Activated naive CD4-positive, alpha-beta T cell treated with anti-CD3 and anti-CD28 coated beads, Interleukin-2, amount 50 U/mL, for 24 hours (primary cell): ENCODE measurements around the gene SSBP3.

Experiments used
- H3K27ac Mint-ChIP-seq: one replicate; pipeline ENCODE4 v1.8.0; 2021; ENCODE audit warnings: mild to moderate bottlenecking, mixed read lengths
- H3K27me3 Mint-ChIP-seq: one replicate; pipeline ENCODE4 v1.8.0; 2021; ENCODE audit warnings: mixed read lengths
- H3K36me3 Mint-ChIP-seq: one replicate; pipeline ENCODE4 v1.8.0; 2021; ENCODE audit warnings: mixed read lengths
- H3K4me1 Mint-ChIP-seq: one replicate; pipeline ENCODE4 v1.8.0; 2021; ENCODE audit warnings: mixed read lengths
- H3K4me3 Mint-ChIP-seq: one replicate; pipeline ENCODE4 v1.8.0; 2021; ENCODE audit warnings: mild to moderate bottlenecking, mixed read lengths
- H3K9me3 Mint-ChIP-seq: one replicate; pipeline ENCODE4 v1.8.0; 2021; ENCODE audit warnings: mixed read lengths

SSBP3 gene

DNA sequence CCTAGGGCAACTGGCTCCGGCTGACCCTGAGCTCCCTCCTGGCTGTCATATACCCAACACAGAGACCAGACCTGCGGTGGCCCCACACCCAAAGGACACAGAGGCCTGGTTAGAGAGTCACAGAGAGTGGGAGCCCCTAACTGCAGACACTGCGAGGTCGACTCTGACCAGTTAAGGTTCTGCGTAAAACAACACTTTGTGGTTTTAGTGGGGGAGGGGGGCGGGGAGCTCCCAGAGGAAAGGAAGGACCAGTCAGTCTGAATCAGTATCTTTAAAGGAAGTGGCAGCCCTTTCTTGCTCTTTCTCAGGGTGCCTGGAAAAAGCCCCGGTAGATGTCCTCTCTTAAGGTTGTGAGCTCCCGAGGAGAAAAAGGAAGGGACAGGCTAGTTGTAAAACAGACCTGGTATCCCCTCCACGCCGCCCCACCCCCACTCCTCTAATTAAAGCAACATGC, 2.4 kb downstream of the SSBP3 start:
- Mint-ChIP-seq H3K9me3 (no peaks in the 10 kb centered on the region), H3K27me3 (no peaks in the 10 kb centered on the region), H3K36me3 (peaks cover 35% of the 10 kb centered on the region), H3K4me1 (peaks cover 74% of the 10 kb centered on the region), H3K4me3 (peak overlapping the region; percentile 73), H3K27ac (peak overlapping the region; percentile 48)

DNA sequence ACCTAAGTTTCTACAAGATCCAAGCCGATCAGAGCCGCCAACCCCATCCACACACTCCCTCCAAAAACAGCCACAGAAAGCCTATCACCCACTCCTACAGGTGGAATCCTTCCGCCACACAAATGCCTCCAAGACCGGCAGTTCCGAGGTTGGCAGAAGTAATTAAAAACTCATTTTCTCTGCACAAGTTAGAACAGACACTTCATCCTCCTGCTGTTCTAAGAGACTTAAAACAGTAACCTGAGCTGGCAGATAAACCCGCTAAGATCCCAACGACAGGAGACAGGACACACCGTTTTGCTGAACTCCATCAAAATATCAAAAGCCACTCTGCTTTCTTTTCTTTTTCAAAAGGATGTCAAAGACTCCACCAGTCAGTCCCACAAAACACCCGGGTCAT, 2.8 kb downstream of the SSBP3 start:
- peak overlapping the region; percentile 73 for H3K4me3 Mint-ChIP-seq

GRCh38 chr1:54402896-54403295, 3.3 kb downstream of the SSBP3 start:
- no peaks in the 10 kb centered on the region for H3K9me3 Mint-ChIP-seq
- no peaks in the 10 kb centered on the region for H3K27me3 Mint-ChIP-seq

More for the DNA sequence above, 2.8 kb downstream of the SSBP3 start:
- peaks cover 38% of the 10 kb centered on the region for H3K36me3 Mint-ChIP-seq
- H3K4me1 Mint-ChIP-seq, result peaks cover 74% of the 10 kb centered on the region
- no peak overlapping the region for H3K27ac Mint-ChIP-seq
- H3K9me3 Mint-ChIP-seq, result no peaks in the 10 kb centered on the region
- no peaks in the 10 kb centered on the region for H3K27me3 Mint-ChIP-seq

GRCh38 chr1:54401799-54402198, 4.4 kb downstream of the SSBP3 start:
- Mint-ChIP-seq H3K9me3 (no peaks in the 10 kb centered on the region), H3K27me3 (no peaks in the 10 kb centered on the region), H3K4me3 (no peak overlapping the region), H3K27ac (no peak overlapping the region), H3K4me1 (peaks cover 81% of the 10 kb centered on the region), H3K36me3 (peaks cover 41% of the 10 kb centered on the region)

More at GRCh38 chr1:54402896-54403295, 3.3 kb downstream of the SSBP3 start:
- no peak overlapping the region for H3K27ac Mint-ChIP-seq
- peaks cover 74% of the 10 kb centered on the region for H3K4me1 Mint-ChIP-seq
- peak overlapping the region; percentile 6 for H3K4me3 Mint-ChIP-seq
- H3K36me3 Mint-ChIP-seq, result peaks cover 38% of the 10 kb centered on the region

DNA sequence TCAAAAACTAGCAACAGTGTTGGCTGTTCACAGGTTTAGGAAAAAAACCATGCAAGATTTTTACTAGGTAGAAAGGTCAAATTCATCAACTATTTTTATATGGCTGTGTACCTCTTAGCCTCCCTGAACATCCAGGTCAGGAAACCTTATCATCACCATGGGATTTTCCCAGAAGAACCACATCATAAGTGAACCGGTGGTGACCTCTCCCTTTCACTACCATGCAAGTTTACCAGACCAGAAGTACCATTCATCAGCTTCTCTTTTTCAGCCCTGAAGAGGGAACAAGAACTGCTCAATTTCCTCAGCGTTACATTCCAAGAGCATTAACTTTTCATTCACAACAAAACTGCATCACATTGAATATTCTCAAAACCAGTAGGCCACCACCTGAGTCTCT, 5.9 kb downstream of the SSBP3 start:
- Mint-ChIP-seq H3K4me3 (peak overlapping the region; percentile 43), H3K27me3 (no peaks in the 10 kb centered on the region), H3K4me1 (peaks cover 87% of the 10 kb centered on the region), H3K9me3 (no peaks in the 10 kb centered on the region), H3K36me3 (peaks cover 43% of the 10 kb centered on the region), H3K27ac (no peak overlapping the region)

- Mint-ChIP-seq H3K4me1 (peaks cover 88% of the 10 kb centered on the region), H3K4me3 (peak overlapping the region; percentile 13), H3K36me3 (peaks cover 43% of the 10 kb centered on the region), H3K9me3 (no peaks in the 10 kb centered on the region), H3K27ac (peak overlapping the region; percentile 63), H3K27me3 (no peaks in the 10 kb centered on the region)
Observed at GRCh38 chr1:54399765-54400164, 6.4 kb downstream of the SSBP3 start.

GRCh38 chr1:54398963-54399528, 7.1 kb downstream of the SSBP3 start:
- Mint-ChIP-seq H3K27ac (peak overlapping the region; percentile 87), H3K4me1 (peaks cover 81% of the 10 kb centered on the region), H3K27me3 (no peaks in the 10 kb centered on the region), H3K4me3 (peak overlapping the region; percentile 70), H3K36me3 (peaks cover 43% of the 10 kb centered on the region), H3K9me3 (no peaks in the 10 kb centered on the region)

- Mint-ChIP-seq H3K4me1 (peaks cover 74% of the 10 kb centered on the region), H3K36me3 (peaks cover 38% of the 10 kb centered on the region)
Observed at GRCh38 chr1:54397980-54398379, 8.2 kb downstream of the SSBP3 start.

DNA sequence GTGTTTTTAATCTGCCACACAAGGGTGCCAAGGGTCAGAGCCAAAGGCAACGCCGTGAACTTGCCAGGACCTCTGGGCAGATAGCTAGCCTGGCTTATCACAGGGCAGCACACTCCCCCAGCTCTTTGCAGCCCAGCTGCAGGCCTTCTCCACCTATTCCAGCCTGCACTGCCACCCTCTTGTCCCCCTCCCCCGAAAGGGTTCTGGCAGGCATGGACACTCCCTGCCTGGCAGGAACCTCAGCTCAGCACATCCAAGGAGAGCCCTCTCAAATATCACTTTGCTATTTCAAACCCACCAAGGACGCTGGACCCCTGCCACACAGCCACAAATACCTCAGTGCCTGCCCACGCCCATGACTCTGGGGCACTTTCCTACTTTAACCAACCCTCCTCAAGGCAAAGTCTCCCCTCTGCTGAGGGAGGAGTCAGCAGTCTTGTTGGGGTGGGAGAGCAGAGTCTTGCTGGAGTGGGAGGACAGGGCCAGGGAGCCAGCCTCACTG, 9.1 kb downstream of the SSBP3 start:
- no peaks in the 10 kb centered on the region for H3K9me3 Mint-ChIP-seq
- H3K4me3 Mint-ChIP-seq, result no peak overlapping the region
- H3K4me1 Mint-ChIP-seq, result peaks cover 73% of the 10 kb centered on the region
- peaks cover 36% of the 10 kb centered on the region for H3K36me3 Mint-ChIP-seq
- peak overlapping the region; percentile 64 for H3K27ac Mint-ChIP-seq
- H3K27me3 Mint-ChIP-seq, result no peaks in the 10 kb centered on the region

More at GRCh38 chr1:54397980-54398379, 8.2 kb downstream of the SSBP3 start:
- H3K27ac Mint-ChIP-seq, result no peak overlapping the region
- H3K4me3 Mint-ChIP-seq, result no peak overlapping the region
- no peaks in the 10 kb centered on the region for H3K9me3 Mint-ChIP-seq
- H3K27me3 Mint-ChIP-seq, result no peaks in the 10 kb centered on the region

- Mint-ChIP-seq H3K4me3 (no peak overlapping the region), H3K36me3 (peaks cover 32% of the 10 kb centered on the region), H3K4me1 (peaks cover 66% of the 10 kb centered on the region), H3K27ac (no peak overlapping the region), H3K27me3 (no peaks in the 10 kb centered on the region), H3K9me3 (no peaks in the 10 kb centered on the region)
Observed at GRCh38 chr1:54396261-54396933, 9.8 kb downstream of the SSBP3 start.

GRCh38 chr1:54395281-54395934, 10.8 kb downstream of the SSBP3 start:
- Mint-ChIP-seq H3K36me3 (peaks cover 25% of the 10 kb centered on the region), H3K9me3 (no peaks in the 10 kb centered on the region), H3K4me1 (peaks cover 57% of the 10 kb centered on the region), H3K4me3 (no peak overlapping the region), H3K27ac (no peak overlapping the region), H3K27me3 (no peaks in the 10 kb centered on the region)

GRCh38 chr1:54394104-54394503, 12.1 kb downstream of the SSBP3 start:
- H3K9me3 Mint-ChIP-seq, result no peaks in the 10 kb centered on the region
- peak overlapping the region; percentile 6 for H3K27ac Mint-ChIP-seq
- no peaks in the 10 kb centered on the region for H3K27me3 Mint-ChIP-seq
- no peak overlapping the region for H3K4me3 Mint-ChIP-seq
- H3K4me1 Mint-ChIP-seq, result peaks cover 53% of the 10 kb centered on the region
- H3K36me3 Mint-ChIP-seq, result peaks cover 17% of the 10 kb centered on the region

DNA sequence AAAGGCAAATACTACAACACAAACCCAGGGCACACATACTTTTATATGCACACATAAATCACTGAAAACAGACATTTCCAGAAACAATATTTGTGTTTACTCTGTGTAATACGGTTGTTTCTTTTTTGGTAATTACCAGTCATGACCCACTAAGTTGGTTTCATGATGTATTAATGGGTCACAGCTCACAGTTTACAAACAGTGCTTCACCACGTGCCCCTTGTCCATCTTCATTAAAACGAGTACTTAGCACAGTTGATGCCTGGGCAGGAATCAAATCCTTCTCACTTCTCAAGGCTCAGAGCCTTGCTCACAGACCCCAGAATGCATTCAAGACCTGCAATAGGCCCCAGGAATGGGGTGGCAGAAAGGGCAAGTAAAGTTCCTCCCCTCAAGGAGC, 13.8 kb downstream of the SSBP3 start:
- H3K4me1 Mint-ChIP-seq, result peaks cover 53% of the 10 kb centered on the region
- no peak overlapping the region for H3K27ac Mint-ChIP-seq
- no peaks in the 10 kb centered on the region for H3K27me3 Mint-ChIP-seq
- H3K9me3 Mint-ChIP-seq, result no peaks in the 10 kb centered on the region
- peaks cover 11% of the 10 kb centered on the region for H3K36me3 Mint-ChIP-seq
- no peak overlapping the region for H3K4me3 Mint-ChIP-seq

DNA sequence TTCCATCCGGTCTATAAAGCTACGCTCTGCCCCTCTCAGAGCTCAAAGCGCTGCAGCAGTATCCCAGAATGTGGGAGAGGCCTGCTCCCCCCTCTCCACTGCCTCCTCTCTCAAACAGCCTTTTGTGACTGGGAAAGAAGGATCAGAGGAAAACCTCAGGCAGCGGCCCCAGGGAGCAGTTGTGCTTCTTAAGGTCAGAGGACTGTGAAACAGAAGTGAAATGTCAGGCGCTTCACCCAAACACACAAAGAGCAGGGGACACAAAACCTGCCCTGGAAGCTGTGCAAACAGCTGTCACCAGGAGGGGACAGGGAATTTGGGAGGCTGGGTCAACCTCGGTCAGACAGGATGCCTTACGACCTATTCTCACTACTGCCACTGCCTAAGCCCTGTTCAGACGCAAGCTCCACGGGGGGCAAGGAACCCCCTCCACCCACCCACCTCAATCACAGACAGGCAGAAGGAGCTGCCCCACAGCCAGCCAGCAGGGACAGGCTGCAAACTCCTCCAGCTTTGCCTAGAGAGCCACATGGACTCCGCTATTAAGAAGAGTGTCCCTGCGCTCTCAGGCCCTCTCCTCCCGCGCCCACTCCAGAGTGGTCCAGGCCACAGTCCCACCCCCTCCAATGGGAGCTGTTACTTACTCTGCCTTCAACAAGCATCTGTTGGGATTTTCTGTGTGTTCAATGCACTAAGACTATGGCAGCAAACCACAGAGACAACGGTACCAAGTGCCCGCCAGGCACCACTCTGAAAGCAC, 14.6 kb downstream of the SSBP3 start:
- Mint-ChIP-seq H3K27me3 (no peaks in the 10 kb centered on the region), H3K9me3 (no peaks in the 10 kb centered on the region), H3K36me3 (peaks cover 9% of the 10 kb centered on the region), H3K4me3 (no peak overlapping the region), H3K4me1 (peaks cover 55% of the 10 kb centered on the region), H3K27ac (no peak overlapping the region)

- H3K9me3 Mint-ChIP-seq, result no peaks in the 10 kb centered on the region
- no peak overlapping the region for H3K4me3 Mint-ChIP-seq
- H3K36me3 Mint-ChIP-seq, result peaks cover 7% of the 10 kb centered on the region
- H3K27me3 Mint-ChIP-seq, result no peaks in the 10 kb centered on the region
- H3K27ac Mint-ChIP-seq, result peak overlapping the region; percentile 18
- peaks cover 57% of the 10 kb centered on the region for H3K4me1 Mint-ChIP-seq
Observed at GRCh38 chr1:54390655-54391054, 15.5 kb downstream of the SSBP3 start.
